Fibroblast of the conjunctiva (primary cell): ENCODE data around the gene NBDY.
A peak's percentile ranks its signal among the peaks of the same experiment; 100 is the strongest.
"Not testable (repeated sequence)": the region's sequence is repeated elsewhere in the genome, so short reads cannot be mapped to it uniquely, and the experiment has no call there.

Experiments used
- DNase-seq: peaks from one replicate; pipeline ENCODE4 v3.0.0-alpha.2; 2010; ENCODE audit warnings: low read depth

NBDY gene, protein sequence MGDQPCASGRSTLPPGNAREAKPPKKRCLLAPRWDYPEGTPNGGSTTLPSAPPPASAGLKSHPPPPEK

DNA sequence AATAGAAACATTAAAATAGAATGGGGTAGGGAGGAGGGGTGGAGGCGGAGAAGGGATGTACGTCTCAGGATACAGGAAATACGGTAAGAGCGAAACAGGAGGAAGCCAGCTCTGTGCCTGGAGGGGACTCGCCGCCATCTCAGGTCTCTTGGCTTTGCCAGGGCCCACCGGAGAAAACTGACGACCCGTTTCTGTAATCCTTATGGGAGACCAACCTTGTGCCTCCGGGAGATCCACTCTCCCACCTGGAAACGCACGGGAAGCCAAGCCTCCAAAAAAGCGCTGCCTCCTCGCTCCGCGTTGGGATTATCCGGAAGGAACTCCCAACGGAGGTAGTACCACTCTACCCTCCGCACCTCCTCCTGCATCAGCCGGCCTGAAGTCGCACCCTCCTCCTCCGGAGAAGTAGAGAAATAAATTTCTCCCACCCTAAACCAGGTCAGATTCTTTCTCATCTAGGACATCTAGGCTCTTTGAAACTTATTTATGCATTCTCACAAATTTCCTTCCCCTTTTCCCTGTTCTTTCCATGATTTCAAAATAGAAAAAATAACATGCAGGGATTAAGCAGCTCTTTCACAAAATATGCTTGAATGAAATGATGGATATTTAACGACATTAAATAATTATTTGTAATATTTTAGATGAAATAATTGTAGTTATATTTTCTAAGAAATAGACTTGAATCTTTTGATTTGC, at the start of gene NBDY:
TSS of gene NBDY (plus strand) at position 92 of the 699 bp plus-strand sequence. CDS start at position 203, 111 bp downstream.
- no peak for DNase-seq

DNA sequence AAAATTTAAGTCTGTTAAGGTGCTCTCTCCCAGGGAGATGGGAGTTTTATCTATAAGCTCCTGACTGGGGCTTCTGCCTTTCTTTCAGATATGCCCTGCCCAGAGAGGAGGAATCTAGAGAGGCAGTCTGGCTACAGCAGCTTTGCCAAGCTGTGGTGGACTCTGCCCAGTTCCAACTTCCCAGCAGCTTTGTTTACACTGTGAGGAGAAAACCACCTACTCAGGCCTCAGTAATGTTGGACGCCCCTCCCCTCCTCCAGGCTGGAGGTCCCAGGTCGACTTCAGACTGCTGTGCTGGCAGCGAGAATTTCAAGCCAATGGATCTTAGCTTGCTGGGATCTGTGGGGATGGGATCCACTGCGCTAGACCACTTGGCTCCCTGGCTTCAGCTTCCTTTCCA, 24.5 kb upstream of the NBDY start:
- not testable (repeated sequence) for DNase-seq

DNA sequence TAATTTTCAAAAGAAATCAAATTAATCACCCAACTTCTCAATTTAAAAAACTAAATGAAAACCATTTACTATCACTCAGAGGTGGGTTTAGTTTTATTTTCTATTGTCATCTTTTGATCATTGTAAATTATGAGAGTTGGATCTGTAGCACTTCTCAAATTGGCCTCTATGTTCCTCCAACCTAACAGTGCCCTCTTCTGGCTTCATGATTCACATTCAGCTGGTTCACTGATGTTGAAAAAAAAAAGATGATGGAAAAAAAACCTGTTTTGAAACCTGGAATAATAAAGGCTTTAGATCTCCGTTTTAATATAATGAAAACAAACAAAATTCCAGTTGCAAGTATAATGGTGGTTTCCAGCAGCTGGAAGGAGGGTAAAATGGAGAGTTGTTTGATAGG, 2.4 kb upstream of the NBDY start:
- DNase-seq = peak; percentile 56

DNA sequence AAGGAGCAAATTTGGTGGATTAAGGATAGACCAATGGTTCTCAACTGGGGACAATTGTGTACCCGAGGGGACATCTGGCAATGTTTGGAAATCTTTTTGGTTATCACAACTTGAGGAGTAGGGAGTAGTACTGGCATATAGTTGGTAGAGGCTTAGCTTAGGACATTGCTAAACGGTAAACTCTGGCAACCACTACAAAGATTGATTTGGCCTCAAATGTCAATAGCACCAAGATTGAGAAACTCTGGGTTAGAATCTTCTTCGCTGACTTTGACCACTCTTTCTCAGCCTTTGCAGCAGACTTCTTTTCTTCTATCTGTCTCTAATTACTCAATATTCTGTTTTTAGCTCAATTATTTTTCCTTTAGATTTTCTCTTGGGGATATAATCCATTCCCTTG, 1.5 kb upstream of the NBDY start:
- no peak for DNase-seq

DNA sequence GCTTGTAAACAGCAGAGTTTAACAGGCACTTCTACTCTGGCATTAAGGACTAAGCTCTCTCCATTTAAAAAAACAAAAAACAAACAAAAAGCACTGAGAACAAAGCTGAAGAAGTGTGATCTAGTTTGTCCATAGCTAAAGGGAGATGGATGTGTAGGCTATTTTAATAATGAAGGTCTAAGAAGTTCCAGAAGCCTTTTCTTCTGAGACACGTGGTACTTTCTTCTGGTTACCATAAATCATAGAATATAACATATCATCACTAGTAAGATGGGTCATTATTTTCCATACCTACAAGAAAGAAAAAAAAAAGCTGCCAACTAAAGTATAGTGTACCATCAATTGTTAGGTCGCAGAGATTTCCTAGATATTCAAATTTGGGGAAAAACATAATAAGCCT, 722 bp upstream of the NBDY start:
- no peak for DNase-seq

DNA sequence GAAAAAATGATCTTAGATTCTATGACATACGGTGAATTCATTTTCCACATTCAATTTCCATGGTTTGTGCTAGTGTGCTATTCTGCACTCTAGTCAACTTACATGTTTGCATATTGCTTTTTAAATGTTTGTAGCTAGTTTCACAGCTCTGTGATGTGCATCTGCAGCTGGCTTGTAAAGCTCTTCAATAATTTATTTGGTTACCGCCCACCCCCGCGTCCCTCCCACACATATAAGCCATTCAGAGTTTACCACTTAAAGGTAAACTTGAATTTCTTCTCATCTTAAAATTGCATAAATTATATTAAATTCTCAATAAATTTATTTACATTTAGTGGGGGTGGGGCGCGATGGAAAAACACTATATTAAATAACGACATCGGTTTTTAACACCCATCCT, 291 bp upstream of the NBDY start:
- no peak for DNase-seq

DNA sequence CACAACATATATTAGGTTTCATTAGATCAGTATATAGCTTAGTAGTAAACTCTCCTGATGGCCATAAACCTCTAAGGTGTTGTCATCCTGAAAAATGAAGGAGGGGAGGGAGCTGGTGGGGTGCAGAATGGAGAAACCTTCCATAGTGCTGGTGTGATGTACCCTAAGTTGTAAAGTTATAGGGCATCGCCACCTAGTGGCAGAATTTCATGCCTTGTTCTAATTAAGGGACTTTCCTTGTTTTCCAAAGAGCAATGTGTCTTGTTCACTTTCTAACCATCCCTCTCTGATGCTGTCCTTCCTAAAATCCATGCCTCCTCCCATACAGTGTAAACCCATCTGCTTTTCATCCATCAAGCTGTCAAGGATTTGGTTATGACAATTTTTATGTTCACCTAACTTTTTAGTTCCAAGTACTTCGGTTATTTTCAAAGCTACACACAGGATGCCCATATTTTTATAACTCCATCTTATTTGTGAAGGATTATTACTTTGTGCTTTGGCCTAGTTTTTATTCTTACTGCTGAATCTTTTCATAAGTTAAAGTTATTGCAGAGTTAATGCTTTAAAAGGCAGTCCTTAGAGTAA, 4.5 kb downstream of the NBDY start:
- no peak for DNase-seq

DNA sequence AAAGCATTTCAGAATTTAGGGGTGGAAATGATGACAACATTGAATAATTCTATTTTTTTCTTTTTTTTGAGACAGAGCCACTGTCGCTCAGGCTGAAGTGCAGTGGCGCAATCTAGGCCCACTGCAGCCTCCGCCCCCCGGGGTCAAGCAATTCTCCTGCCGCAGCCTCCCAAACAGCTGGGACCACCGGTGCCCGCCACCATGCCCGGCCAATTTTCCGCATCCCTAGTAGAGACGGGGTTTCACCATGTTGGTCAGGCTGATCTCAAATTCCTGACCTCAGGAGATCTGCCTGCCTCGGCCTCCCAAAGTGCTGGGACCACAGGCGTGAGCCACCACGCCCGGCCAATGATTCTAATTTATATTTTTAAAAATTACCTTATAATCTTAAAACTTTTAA, 7.2 kb downstream of the NBDY start:
- DNase-seq = no peak

DNA sequence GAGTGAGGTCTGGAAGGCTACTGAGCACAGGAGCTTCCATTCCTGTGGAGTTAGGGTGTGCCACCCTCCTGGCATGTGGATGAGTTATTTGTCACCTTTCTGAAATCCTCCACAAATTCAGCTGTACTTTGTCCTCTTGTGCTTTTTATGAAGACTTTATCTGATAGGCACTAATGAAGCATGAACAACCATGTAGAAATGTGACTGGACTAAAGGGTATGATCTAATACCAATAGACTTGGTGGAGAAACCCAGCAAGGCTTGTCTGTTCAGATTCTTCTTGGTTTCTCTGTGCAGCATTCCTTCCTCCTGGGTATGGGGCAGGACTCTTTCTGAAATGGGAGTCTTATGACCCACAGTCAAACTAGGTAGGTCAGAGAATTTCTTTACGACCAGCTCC, 9.6 kb downstream of the NBDY start:
- no peak for DNase-seq

DNA sequence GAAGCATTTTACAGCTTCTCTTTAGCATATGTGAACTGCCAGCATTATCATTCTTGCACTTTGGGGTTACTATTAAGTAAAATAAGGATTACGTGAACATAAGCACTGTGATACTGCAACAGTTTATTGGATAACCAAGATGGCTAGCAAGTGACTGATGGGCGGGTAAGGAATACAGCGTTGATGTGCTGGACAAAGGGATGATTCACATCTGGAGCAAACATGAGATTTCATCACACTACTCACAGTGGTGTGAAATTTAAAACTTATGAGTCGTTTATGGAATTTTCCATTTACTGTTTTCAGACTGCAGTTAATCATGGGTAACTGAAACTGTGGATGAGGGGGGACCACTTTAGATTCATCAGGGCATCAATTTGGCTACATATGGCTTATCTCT, 16.0 kb downstream of the NBDY start:
- peak; percentile 71 for DNase-seq

DNA sequence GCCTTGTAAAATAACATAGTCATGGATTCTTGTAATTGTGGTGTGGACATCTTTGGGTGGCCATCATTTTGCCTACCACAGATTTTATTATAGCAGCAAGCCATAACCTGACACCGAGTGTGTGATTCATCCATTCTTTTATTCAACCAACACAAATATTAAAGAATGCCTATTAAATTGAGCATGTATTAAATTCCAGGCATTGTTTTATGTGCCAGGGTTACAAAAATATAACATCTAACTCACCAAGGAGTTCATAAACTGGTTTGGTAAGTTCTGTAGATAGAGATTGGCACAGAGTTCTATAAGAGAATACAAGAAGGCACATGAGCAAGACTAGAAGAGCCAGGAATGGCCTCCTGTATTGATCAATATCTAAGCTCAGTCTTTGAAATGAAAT, 18.0 kb downstream of the NBDY start:
- DNase-seq = no peak

DNA sequence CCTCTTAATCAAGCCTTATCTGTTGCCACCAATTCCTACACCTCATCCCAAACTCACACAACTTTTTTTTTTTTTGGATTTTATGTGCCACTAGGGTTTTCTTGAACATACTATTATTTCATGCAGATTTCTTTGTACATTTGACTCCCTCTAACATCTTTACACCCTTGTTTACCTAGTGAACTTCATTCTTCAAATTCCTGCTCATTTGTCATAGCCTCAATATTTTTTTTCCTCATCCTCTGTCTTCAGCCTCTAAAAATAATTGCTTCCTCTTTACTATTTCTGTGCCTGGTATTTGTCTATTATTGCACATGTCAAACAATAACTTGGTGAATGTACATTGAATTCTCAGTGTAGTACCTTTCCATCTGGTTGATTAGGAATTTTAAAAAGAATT, 22.0 kb downstream of the NBDY start:
- no peak for DNase-seq

DNA sequence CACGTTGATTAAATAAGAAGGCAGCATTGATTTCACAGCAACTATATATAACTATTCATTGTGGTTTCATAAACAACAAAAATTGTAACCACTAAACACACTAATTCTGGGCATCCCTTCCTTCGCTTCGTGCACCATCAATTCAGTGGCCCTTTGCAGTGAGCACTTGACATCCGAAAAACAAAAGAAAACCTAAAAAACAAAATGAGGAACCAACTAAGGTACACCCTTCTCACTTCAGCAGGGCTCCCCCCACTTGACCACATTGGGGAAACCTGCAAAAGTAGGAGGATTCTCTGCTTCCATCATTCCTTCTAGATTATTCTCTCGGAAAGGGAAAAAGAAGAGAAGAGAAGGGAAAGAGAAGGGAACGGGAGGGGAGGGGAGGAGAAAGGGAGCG, 28.3 kb downstream of the NBDY start:
- DNase-seq = no peak

DNA sequence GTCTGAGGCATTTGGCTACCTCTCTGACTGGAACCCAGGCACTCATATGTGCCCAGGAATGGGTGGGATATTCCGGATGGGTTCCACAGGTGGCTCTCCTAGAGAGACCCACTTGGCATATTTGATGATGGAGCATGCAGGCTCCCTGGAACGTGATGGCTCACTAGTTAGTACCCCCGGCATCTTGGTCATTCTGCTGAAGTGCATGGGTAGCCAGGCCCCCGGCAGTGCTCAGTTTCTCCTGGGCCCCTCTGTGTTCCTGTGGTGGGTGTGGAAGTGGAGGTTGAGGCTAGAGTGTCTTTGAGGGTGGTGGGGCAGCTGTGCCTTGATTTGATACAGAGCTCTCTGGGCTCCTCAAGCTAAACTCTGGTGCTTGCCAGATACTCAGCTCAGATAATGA, 29.4 kb downstream of the NBDY start:
- DNase-seq = no peak

DNA sequence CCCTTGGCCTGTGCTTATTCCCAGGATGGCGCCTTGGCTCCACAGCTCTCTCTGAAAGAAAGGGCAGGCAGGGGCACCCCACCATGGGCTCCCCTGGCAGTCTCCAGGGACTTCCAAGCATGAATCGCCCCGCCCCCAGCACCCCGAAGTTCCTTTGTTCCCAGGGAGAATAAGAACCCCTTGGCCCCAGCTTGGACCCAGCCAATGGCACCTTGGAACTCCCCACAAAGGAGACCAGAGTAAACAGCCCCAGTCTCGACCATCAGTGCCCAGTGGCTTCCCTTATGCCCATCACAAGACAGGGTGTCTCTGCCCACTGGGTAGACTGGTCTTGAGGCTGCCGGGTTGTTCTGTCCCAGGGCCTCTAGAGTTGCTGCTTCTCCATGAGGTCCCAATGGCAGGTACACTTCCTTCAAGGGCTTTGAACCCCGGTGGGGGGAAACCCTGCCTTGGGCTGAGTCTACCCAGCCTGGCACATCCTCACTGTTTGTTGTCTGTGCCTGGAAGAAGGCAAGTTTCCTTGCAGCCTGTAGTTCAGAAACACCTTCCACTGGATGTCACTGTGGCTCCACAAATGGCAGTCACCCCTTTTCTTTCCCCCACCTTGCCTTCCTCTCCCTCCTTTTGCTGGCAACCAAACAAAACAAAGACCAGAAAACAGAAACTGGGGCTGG, 30.8 kb downstream of the NBDY start:
- DNase-seq = no peak

DNA sequence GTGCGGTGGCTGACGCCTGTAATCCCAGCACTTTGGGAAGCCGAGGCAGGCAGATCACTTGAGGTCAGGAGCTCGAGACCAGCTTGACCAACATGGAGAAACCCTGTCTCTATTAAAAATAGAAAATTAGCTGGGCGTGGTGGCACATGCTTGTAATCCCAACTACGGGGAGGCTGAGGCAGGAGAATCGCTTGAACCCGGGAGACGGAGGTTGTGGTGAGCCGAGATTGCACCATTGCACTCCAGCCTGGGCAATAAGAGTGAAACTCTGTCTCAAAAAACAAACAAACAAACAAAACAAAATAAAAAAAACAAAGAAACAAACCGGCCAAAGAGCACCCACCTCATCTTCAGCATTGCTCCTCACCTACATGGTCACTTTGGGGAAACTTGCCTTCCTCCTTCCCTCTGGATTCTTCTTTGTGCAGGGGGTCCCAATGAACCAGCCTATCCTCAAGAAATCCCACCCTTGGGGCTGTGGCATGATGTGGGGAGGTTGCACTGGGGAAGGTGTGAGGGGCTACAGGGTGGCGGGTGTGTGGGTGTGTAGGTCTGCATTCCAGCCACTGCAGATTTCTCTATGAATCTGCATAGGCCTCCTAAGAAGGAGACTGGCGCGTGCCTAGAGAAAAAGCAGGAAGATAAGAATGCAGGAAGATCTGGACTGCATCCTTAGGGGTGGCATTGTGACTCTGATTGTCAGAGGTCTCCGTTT, 31.5 kb downstream of the NBDY start:
- not testable (repeated sequence) for DNase-seq

DNA sequence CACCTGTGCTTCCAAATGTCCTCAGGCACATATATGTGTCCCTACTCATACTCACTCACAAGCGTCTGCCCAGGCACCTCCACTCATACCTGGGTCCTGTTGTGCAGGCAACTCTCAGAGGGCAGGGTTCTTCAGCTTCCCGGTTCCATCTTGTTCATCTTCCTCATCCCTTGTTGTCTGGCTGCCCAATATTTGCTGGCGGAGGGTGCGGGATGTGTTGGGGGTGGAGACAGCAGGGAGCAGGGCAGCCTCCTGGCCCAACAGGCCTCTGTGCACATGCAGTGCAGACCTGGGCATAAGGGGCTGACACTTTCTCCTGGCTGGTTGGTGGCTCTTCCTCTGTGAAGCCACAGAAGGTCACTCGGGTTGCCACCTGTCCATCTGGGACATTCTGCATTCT, 32.1 kb downstream of the NBDY start:
- no peak for DNase-seq

DNA sequence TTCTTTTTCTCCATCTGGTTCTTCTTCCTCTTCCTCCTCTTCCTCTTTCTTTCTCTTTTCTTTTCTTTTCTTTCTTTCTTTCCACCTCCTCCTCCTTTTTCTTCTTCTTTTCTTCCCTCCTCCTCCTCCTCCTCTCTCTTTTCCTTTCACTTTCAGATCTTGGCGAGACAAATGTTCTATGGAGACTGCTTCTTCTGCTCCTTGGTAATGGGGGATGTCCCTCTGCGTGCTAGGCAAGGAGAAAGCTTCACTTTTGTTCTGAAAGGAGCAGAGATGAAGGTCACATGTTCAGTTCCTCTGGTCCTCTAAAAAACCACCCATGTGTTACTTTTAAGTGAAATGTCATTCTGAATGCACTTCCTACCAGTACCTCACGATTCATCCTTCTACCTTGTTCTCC, 33.2 kb downstream of the NBDY start:
- no peak for DNase-seq

DNA sequence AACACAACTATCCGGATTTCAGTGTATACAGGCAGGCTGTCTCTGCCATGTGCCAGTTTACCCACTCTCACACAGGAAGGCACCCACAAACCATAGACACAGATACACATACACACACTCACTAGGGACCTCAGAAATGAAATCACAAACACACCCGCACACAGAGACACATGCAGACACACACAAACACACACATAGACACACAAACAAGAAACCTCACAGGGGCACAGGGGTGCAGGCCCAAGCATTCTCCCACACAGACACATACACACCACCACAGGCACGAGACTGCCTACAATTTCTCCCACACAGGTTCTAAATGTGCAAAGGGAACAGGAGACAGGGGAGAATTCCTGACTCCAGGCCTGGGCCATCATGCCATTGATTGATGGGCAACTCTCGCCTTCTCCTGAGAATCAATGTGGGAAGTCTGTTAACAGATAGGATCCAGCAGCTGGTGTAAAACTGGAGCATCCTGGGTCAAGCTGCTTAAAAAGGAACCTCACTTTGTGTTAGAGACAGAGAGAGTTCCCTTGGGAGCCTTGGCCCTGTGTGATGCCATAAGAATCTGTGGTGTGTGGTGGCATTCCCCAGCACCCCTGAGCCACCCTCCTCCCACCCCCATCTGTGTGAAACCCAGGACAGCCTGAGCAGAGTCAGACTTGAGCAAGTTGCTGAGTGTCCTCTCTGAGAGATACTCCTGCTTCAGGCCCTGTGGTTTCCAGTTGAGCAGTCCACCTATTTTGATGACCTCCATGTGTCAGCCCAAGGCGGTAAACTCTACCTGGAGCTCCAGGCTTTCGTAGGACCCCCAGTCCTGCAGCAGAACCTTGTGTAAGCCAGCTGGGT, 33.9 kb downstream of the NBDY start:
- no peak for DNase-seq

DNA sequence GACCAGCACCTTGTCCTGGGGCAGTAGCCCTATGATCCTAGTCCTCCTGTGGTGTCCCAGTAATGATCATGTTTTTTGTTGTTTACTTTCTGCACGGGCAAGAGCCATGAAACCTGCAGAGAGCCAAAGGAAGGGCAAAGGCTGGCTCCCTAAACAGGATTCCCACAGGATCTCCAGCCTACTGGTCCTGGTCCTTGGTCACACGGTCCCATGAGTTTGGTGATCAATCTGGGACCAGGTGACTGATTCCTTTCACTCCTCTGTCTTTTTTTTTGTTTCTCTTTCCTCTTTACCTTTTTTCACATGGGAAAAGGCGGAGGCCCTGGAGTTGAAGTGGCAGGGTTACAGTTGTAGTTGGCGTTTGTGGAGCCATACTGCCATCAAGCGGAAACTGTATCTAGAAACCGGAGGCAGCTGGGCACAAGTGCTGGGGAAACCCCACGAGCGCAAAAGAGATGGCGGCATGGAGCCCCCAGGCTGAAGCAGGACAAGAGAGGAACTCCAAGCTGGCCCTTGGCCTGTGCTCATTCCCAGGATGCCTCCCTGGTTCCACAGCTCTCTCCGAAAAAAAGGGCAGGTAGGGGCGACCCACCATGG, 34.6 kb downstream of the NBDY start:
- DNase-seq = peak; percentile 76
